GM12873 (cell line): Measurements from ENCODE around the gene ZSCAN31.

Experiments
- TF ChIP-seq, protein P1 (sequence below): IDR thresholded peaks from 2 replicates; pipeline ENCODE4 v1.5.1; 2012; ENCODE audit warnings: low read depth, mild to moderate bottlenecking, moderate library complexity, low read length, control low read depth; ENCODE audit not compliant: insufficient read depth; ENCODE audit errors: missing control alignments

ZSCAN31 gene

DNA sequence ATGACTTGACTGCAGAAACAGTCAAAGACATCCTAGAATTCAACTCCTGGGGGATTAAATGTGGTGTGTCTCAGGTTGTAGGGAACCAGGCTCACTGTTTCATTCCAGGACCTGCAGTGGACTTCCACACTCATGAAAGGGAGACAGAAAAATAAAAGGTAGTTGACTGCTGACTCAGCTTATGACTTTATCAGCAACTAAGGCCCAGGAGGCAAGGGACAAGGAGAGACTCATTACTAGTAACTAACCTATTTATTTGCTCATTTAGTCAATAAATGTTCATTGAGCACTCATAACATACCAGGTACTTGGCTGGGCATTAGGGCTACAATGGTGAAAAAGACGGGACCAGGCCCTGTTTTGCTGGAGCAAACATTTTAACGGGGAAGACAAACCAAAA, 2.9 kb downstream of the ZSCAN31 start:
- TF ChIP-seq, protein P1, sequence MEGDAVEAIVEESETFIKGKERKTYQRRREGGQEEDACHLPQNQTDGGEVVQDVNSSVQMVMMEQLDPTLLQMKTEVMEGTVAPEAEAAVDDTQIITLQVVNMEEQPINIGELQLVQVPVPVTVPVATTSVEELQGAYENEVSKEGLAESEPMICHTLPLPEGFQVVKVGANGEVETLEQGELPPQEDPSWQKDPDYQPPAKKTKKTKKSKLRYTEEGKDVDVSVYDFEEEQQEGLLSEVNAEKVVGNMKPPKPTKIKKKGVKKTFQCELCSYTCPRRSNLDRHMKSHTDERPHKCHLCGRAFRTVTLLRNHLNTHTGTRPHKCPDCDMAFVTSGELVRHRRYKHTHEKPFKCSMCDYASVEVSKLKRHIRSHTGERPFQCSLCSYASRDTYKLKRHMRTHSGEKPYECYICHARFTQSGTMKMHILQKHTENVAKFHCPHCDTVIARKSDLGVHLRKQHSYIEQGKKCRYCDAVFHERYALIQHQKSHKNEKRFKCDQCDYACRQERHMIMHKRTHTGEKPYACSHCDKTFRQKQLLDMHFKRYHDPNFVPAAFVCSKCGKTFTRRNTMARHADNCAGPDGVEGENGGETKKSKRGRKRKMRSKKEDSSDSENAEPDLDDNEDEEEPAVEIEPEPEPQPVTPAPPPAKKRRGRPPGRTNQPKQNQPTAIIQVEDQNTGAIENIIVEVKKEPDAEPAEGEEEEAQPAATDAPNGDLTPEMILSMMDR, result no peak

DNA sequence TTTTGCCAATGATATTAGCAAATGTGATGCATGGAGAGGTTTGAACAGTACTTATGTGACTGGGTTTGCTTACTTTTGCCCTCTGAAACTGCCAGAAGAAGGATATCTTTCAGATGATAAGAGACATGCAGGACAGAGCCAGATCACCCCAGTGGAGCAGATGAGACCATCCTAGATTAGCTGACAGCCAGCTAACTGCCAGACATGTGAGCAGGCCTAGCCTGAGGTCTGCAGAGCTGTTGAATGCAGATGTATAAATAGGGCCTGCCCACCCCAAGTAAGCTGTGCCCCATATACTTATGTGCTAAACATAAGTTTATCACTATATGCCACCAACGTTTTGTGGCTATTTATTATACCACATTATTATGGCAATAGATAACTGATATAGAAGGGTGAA, 5.9 kb downstream of the ZSCAN31 start:
- TF ChIP-seq, protein P1, result no peak

DNA sequence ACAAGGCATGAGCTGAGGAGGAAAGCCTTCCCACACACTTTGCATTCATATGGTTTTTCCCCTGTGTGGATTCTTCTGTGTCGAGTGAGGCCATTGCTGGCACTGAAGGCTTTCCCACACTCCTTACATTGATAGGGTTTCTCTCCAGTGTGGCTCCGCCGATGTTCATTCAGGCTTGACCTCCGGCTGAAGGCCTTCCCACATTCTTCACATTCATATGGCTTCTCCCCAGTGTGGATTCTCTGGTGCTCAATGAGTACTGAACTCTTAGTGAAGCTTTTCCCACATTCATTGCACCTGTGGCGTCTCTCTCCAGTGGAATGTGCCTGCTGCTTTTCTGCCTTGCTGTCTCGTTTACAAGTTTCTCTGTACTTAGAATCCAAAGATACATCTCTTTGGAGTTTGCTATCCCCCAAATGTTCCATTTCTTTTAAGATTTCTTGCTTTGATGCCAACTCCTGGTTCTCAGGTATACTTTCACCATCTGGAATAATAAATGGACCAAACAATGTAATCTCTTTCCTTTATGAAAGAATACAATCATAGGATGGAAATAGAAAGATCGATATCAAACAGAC, 9.5 kb downstream of the ZSCAN31 start:
- TF ChIP-seq, protein P1, result no peak

DNA sequence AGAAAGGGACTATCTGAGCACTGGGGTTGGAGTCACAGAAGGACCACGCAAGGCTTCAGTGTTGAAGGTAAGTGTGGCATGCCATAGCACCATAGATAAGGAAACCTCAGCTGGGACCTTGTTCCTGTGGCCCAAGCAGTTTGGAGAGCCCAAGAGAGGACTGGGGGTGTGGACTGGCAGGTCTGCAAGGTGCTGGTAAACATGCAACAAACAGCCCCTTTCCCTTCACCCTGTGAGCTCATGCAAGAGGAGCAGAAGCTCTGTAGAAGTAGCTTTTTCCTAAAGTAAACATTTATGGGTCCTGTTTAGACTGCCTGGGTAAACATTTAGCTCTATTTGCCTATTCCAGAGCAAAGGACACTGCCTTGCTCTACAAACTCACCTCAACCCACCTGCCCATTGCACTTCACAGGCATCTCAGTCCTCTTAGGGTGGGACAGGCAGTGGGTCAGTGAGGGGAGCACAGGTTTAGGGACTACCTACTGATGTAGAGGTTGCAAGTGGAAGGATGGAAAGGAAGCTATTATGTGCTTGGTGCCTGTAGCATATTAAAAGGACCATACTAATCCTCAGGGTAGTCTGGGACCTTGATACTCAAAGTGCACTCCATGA, 12.0 kb downstream of the ZSCAN31 start:
- TF ChIP-seq, protein P1, result no peak

DNA sequence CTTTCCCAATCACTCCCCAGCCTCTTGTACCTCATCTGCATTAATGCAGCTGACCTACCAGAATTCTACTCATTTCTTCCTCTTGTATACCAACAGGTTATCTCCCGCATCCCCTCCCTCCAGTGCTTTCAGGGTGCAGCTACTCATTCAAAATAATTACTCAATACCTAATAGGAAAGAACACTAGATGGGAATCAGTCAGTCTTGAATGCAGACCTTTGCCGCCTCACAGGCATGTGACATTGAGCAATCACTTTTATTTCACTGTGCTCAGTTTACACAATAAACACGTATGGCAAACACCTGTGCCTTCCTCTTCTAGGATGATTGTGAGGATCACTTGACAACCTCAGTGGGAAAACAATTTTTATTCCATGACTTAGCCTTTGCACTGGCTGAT, 13.3 kb downstream of the ZSCAN31 start:
- TF ChIP-seq, protein P1, result no peak

DNA sequence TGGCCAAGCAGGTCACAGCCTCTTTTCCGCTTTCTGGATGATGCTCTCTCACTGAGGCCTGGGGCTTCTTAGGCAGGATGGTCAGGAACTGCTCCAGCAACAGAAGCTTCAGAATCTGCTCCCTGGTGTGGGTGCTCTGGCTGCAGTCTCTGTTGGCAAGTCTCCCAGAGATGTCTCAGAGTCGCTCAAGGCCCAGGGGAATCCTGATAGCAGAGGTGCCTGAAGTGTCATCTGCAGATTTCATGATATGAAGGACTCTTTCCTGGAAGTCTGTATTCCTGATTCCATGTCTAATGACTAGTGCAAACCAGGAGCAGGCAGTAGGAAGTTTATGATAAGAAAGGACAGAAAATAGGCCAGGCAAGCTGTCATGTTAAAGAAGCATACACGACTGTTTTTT, 20.3 kb downstream of the ZSCAN31 start:
- TF ChIP-seq, protein P1, result no peak

DNA sequence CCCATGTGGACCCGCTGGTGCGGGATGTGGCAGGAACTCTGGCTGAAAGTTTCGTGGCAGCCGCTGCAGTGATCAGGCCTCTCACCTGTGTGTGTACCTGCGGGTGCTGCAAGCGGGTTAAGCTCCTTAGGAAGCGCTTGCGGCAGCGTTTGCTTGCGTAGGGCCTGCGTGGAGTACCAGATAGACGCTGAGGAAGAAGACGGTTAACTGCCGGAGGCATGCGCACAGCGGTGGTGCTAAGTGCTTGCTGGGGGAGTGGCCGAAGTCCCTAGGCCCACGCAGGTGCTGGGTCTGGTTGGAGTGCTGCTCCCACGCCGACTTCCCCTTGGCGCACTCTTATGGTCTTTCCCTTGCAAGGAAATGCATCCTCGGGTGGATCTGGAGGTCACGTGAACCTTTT, 23.0 kb downstream of the ZSCAN31 start:
- TF ChIP-seq, protein P1, result no peak
